Measurements from ENCODE around the gene CETP. TPM values are rescaled to one million over a fixed set of nuclear protein-coding genes. Genes with fewer than 3 reads are reported as not detected.
"Not testable (repeated sequence)": the region's sequence is repeated elsewhere in the genome, so short reads cannot be mapped to it uniquely, and the experiment has no call there.

CETP gene
- total RNA-seq, 1 experiment from 2014 or later: 0.07 TPM

GRCh38 chr16:56933828-56934598 lies 27.7 kb upstream of the CETP start:
- no peak for DNase-seq (ENCODE audit: extremely low read depth, low read depth)

DNA sequence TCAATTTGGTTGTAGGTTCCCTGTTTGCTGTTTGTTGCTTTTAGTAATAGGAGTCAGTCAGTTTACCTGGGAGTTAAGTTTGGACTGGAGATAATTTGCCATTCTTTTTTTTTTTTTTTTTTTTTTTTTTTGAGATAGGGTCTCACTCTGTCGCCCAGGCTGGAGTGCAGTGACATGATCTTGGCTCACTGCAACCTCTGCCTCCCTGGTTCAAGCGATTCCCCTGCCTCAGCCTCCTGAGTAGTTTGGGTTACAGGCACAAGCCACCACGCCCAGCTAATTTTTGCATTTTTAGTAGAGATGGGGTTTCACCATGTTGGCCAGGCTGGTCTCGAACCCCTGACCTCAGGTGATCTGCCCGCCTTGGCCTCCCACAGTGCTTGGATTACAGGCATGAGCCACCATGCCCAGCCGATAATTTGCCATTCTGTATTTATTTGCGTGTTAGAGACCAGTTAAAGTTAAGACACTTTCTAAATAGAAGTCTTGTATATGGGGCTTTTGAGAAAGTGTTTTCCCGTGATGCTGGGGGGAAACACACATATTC lies 27.1 kb upstream of the CETP start:
- not testable (repeated sequence) for DNase-seq (ENCODE audit: extremely low read depth, low read depth)

DNA sequence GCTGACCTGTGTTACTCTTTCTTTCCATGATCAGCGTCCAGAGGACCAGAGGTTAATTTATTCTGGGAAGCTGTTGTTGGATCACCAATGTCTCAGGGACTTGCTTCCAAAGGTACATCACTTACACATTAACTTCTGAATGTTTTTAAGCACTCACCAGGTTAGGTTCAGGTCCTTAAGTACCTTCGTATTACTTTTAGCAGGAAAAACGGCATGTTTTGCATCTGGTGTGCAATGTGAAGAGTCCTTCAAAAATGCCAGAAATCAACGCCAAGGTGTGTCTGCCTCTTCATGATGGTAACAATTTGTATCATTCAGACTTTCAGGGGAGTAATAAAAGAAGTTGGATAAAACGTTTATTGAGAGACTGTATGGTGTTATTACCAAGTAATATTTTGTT lies 26.5 kb upstream of the CETP start:
- DNase-seq (ENCODE audit: extremely low read depth, low read depth): no peak

GRCh38 chr16:56936491-56936890 lies 25.3 kb upstream of the CETP start:
- DNase-seq (ENCODE audit: extremely low read depth, low read depth): peak; percentile 86

DNA sequence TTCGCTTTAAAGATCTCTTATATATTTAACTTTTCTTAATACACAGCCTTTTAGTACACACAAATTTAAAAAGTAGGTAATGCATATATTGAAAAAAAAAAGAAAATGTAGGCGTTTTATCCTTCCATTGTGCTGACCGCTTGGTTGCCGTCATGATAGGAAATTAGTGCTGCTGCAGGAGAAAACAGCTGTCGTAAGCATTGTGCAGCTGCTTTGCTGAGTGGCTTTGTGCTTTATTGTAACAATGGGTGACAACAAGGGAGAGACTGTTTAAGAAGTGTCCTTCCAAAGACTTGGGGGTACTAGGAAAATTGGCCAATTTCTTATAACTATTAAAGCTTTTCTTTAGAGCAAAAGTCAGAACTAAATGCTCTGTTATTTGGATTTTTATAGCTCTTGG lies 24.8 kb upstream of the CETP start:
- DNase-seq (ENCODE audit: extremely low read depth, low read depth): no peak

DNA sequence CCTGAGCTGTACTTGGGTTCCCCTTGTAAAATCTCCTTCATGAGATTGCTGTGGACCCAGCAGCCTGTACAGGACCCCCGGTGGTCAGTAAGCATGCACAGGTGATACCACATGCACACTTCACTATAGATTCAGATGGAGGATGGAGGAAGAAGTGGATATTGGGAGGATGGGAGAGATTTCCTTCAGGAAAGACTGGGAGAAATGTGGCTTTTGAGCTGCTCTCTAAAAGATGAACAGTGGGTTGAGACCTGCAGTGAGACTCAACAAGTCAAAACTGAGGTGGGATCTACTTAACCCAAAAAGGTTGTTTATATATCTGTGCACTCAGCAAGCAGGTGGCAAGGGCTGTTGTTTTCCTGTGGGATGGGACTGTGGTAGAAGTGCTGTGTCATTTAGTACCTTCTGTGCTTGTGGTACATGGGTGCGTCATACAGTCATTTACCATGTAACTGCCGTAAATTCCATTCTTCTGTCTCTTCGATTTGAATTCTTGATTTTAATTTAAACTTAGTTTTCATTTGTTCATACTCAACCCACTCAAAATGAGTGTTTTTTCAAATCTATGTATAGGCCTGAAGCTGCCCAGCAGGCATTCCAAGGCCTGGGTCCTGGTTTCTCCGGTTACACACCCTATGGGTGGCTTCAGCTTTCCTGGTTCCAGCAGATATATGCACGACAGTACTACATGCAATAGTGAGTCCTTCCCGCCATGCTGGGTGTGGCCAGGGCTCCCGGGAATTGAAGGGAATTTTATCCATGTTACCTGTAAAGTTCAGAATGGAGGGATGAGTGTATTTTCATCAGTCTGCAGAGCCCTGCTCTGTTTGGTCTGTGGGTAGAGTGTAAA lies 22.9 kb upstream of the CETP start:
- no peak for DNase-seq (ENCODE audit: extremely low read depth, low read depth)

- DNase-seq (ENCODE audit: extremely low read depth, low read depth): no peak
Measured at GRCh38 chr16:56939801-56940200, 21.9 kb upstream of the CETP start.

DNA sequence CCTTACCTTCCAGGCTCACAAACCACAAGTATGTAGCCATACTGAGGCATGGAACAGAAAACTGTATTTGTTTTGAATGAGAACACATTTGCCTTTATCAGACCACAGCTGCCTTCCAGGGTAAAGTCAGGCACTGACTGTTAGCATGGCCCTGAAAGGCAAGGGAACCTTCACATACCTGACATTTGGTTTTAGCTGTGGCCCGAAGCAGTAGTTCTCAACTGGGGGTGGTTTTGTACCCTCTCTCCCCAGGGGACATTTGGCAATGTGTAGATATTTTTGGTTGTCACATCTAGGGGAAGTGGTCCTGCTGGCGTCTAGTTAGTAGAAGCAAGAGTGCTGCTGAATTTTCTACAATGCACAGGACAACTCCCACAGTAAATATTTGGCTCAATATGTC lies 20.7 kb upstream of the CETP start:
- DNase-seq (ENCODE audit: extremely low read depth, low read depth): no peak

GRCh38 chr16:56941856-56942331 lies 19.9 kb upstream of the CETP start:
- no peak for DNase-seq (ENCODE audit: extremely low read depth, low read depth)

DNA sequence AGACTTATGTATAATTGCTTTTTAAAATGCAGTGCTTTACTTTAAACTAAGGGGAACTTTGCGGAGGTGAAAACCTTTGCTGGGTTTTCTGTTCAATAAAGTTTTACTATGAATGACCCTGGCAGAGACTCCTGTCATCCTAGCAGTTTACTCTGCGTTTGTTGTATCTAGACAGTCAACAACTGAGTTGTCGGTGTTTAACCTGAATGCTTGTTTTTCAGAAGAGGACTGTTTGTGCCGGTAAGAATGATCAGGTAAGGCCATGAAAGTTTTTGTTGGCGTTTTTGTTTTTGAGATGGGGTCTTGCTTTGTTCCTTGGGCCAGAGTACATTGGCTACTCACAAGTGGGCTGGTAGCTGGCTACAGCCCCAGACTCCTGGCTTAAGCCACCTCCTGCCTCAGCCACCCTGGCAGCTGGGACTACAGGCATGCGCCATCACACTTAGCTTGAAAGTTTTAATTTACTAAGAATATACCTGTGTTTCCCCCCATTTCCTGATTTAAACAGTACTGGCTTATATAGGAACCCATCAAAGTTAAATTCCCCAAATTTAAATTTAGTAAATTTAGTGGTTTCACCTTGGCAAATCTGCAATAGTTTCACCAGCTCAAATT lies 17.9 kb upstream of the CETP start:
- no peak for DNase-seq (ENCODE audit: extremely low read depth, low read depth)

GRCh38 chr16:56944954-56945839 lies 16.6 kb upstream of the CETP start:
- DNase-seq (ENCODE audit: extremely low read depth, low read depth): no peak

DNA sequence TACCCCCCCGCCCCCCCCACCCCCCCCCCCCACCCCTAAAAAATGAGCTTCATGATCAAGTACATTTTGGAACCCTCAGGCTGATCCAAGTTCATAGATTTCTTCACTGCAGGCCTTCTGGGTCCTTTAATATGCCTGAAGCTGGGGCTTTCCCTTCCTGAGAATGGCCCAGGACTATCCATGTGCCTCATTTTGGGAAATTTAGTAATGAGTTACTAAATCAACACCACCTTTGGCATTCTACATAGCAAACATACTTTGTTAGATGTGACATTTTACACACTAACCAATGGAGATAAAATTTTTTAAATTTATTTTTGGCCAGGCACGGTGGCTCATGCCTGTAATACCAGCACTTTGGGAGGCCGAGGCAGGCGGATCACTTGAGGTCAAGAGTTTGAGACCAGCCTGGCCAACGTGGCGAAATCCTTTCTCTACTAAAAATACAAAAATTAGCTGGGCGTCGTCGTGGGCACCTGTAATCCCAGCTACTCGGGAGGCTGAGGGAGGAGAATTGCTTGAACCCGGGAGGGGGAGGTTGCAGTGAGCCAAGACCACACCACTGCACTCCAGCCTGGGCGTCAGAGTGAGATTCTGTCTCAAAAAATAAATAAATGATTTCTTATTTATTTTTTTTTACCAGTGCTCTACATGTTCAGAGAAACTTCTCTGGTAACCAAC lies 15.8 kb upstream of the CETP start:
- DNase-seq (ENCODE audit: extremely low read depth, low read depth): no peak

- DNase-seq (ENCODE audit: extremely low read depth, low read depth): no peak
Measured at GRCh38 chr16:56946767-56947603, 14.8 kb upstream of the CETP start.

DNA sequence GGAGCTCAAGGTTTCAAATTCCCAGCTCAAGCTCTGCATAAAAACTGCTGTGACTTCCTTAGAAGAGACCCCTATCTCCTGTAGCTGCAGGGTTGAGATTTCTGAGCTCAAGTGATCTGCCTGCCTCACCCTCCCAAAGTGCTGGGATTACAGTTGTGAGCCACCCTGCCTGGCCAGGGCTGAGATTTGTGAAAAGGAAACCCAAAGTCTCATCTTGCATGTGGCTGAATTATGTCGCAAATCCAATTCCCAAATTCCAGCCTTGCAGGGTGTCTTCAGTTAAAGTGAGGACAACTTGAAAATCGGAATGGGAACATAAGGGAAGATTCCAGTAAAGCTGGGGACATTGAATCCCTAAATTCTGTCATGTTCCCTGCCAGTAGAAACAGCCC lies 14.2 kb upstream of the CETP start:
- no peak for DNase-seq (ENCODE audit: extremely low read depth, low read depth)

- DNase-seq (ENCODE audit: extremely low read depth, low read depth): no peak
Measured at GRCh38 chr16:56948234-56948633, 13.5 kb upstream of the CETP start.

DNA sequence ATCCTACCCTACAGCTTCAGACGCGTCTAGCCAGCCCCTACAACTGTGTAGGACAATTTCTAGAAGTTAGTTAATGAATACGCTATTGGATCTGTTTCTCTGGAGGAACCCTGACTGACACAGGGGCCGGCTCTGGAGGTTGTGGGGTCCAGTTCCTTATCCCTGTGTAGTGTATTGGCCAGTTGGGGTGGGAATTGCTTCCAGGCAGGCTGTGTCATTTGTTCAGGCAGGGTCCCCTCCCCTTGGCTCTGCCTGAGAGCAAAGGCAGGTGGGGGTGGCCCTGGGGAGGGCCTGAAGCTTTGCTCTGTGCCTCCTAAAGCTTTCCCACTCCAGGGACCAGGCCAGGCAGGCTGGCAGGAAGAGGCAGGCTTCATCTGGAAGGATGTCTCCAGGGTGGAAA lies 11.7 kb upstream of the CETP start:
- no peak for DNase-seq (ENCODE audit: extremely low read depth, low read depth)

DNA sequence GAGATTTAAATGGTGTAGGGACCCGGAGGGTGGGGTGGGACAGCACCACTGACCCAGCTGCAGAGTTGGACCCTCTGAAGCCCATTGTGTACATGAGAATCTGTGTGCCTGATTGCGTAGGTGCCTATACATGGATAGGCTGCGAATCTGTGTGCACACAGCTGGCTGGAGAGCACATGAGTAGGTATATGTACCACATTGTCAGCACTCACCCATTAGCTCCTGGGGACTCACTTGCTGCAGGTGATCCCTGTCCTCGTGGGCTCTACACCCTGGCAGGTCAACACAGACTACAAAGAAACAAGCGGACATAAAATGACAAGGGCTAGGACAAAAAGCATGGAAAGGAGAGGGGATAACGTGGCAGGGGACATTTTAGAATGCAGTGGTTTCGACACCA lies 11.3 kb upstream of the CETP start:
- DNase-seq (ENCODE audit: extremely low read depth, low read depth): no peak

DNA sequence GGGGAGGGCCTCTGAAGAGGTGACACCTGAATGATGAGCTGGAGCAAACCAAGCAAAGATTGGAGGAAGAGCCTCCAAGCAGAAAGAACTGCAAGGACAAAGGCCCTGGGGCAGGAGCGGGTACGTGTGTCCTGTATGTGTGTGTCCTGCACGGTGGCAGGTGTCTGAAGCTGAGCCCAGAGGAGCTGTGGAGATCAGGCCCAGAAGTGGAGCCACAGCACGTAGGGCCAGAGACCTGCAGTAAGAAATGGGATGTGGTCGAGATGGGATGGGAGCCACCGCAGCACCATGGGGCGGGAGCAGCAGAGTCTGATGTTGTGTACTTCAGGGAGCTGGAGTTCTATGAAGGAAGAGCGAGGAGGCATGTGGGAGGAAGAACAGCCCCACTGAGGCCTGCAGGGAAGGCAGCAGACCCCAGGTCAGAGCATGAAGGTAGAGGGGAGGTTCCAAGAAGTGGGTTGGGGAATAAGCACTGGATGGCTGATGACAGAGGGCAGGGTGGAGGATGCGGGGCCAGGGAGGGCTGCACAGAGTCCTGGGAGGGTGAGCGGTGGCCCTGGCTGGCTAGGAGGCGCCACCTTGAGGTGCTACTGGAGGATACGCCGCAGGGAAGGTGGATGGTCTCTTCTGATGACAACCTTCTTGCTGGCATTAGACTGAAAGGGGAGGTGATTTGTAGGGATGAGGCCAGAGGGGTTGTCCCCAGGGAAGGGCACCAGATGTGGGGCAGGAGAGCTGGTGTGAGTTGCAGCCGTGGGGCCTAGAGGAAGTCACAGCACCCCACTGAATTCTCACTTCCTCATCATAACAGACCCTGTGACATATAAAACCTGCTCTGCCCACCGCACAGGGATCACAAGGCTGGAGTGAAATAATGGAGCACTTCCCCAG lies 10.6 kb upstream of the CETP start:
- DNase-seq (ENCODE audit: extremely low read depth, low read depth): peak; percentile 47
